ENCODE data around the gene ENO3.
"Not testable (repeated sequence)": the region's sequence is repeated elsewhere in the genome, so short reads cannot be mapped to it uniquely, and the experiment has no call there.

ENO3 gene

GRCh38 chr17:4950746-4951204 lies at the start of gene ENO3:
ENO3 (plus strand) TSS chr17:4951119; CDS start chr17:4951830, 711 bp downstream.
- no peak for DNase-seq

GRCh38 chr17:4901648-4902344 lies 49.1 kb upstream of the ENO3 start:
- DNase-seq, result no peak

- DNase-seq, result no peak
Measured at GRCh38 chr17:4902540-4902939, 48.4 kb upstream of the ENO3 start.

- DNase-seq, result peak; percentile 60
Measured at GRCh38 chr17:4903051-4903818, 47.7 kb upstream of the ENO3 start, which contains the start of gene CHRNE. CHRNE (minus strand) TSS chr17:4903098; CDS start chr17:4903063, 35 bp downstream.

- not testable (repeated sequence) for DNase-seq
Measured at GRCh38 chr17:4906642-4907041, 44.3 kb upstream of the ENO3 start.

- no peak for DNase-seq
Measured at GRCh38 chr17:4908301-4908700, 42.6 kb upstream of the ENO3 start.

- DNase-seq, result peak; percentile 85
Measured at GRCh38 chr17:4908711-4909496, 42.0 kb upstream of the ENO3 start.

- DNase-seq, result no peak
Measured at GRCh38 chr17:4913994-4914393, 36.9 kb upstream of the ENO3 start.

- DNase-seq, result not testable (repeated sequence)
Measured at GRCh38 chr17:4914551-4914950, 36.4 kb upstream of the ENO3 start.

- no peak for DNase-seq
Measured at GRCh38 chr17:4919511-4920047, 31.3 kb upstream of the ENO3 start.

- DNase-seq, result no peak
Measured at GRCh38 chr17:4920351-4921048, 30.4 kb upstream of the ENO3 start.

- no peak for DNase-seq
Measured at GRCh38 chr17:4921320-4921719, 29.6 kb upstream of the ENO3 start.

- not testable (repeated sequence) for DNase-seq
Measured at GRCh38 chr17:4926577-4927335, 24.2 kb upstream of the ENO3 start.

GRCh38 chr17:4928881-4929280 lies 22.0 kb upstream of the ENO3 start:
- DNase-seq, result no peak

GRCh38 chr17:4931963-4932362 lies 19.0 kb upstream of the ENO3 start, which contains the start of gene GP1BA:
GP1BA (plus strand) TSS chr17:4932277; CDS start chr17:4932605, 328 bp downstream.
- no peak for DNase-seq

- DNase-seq, result no peak
Measured at GRCh38 chr17:4932756-4933155, 18.2 kb upstream of the ENO3 start.

GRCh38 chr17:4933646-4934045 lies 17.3 kb upstream of the ENO3 start:
- DNase-seq, result no peak

GRCh38 chr17:4934173-4934979 lies 16.5 kb upstream of the ENO3 start:
- peak; percentile 47 for DNase-seq

- no peak for DNase-seq
Measured at GRCh38 chr17:4935650-4936049, 15.3 kb upstream of the ENO3 start.

- DNase-seq, result no peak
Measured at GRCh38 chr17:4936436-4936835, 14.5 kb upstream of the ENO3 start.

- DNase-seq, result no peak
Measured at GRCh38 chr17:4937553-4937952, 13.4 kb upstream of the ENO3 start.

All from fibroblast of skin of right biceps (primary cell).